ENCODE data around the gene MN1. TPM values are rescaled to one million over a fixed set of nuclear protein-coding genes. Genes with fewer than 3 reads are reported as not detected.

The MN1 gene
- total and polyA plus RNA-seq, 2 of the 4 experiments (the other 2 are of a cell fraction): 0.36 to 1.3 TPM

DNA sequence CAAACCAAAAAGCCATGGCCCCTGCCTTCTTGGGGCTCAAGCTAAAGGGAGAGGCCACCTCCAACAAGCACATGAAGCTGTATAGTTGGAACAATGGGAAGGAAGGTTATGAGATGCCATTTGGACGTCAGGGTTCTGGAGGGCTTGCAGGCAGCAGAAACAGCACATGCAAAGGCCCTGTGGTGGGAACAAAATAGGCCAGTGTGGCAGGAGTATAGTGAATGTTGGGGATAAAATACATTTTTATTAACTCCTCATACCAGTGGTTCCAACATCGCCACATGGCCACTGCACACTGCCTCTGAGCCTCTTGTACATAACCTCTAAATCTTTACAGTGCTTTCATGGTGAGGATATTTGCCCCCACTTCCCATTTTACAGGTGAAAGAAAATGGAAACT, 32.2 kb upstream of the MN1 start:
- Histone ChIP-seq H2AK9ac (replicated peaks; ENCODE audit: low read depth, low read length, poor library complexity) (no peak overlapping the region), H3K9me1 (ENCODE audit: insufficient read depth, low read length) (peaks cover 7% of the 10 kb centered on the region)
- CTCF ChIA-PET: no interaction called here

More for the DNA sequence above, 32.2 kb upstream of the MN1 start:
- H4K91ac ChIP-seq (ENCODE audit: insufficient read depth, low read depth, low read length): no peak overlapping the region
- WGBS, 2 experiments (ENCODE audit: extremely low coverage in 2 of 2, insufficient read length in 1 of 2): no CpG with 5 or more reads among the region's 2 CpGs
- no peak overlapping the region for H2AK5ac ChIP-seq (ENCODE audit: low read depth, low read length)
- H3K79me1 ChIP-seq (ENCODE audit: low read depth in 1 of 2, low read length in 2 of 2): no peaks in the 10 kb centered on the region
- TF ChIP-seq NFE2L2 (IDR thresholded peaks at IDR 0.05; ENCODE audit: low read depth, low read length): no peak
- TF ChIP-seq, protein P1, sequence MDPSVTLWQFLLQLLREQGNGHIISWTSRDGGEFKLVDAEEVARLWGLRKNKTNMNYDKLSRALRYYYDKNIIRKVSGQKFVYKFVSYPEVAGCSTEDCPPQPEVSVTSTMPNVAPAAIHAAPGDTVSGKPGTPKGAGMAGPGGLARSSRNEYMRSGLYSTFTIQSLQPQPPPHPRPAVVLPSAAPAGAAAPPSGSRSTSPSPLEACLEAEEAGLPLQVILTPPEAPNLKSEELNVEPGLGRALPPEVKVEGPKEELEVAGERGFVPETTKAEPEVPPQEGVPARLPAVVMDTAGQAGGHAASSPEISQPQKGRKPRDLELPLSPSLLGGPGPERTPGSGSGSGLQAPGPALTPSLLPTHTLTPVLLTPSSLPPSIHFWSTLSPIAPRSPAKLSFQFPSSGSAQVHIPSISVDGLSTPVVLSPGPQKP (IDR thresholded peaks at IDR 0.05; ENCODE audit: borderline replicate concordance, low read depth, low read length): no peak
- no peak for TF ChIP-seq MXI1 (IDR thresholded peaks at IDR 0.05; ENCODE audit: borderline replicate concordance, low read depth, low read length)
- TF ChIP-seq RCOR1 (IDR thresholded peaks at IDR 0.05; ENCODE audit: insufficient replicate concordance, low read length): no peak
- no peak for TF ChIP-seq POLR2A (IDR thresholded peaks at IDR 0.05; ENCODE audit: low read depth, low read length)
- TF ChIP-seq SMC3 (IDR thresholded peaks at IDR 0.05; ENCODE audit: low read depth, low read length): no peak
- TF ChIP-seq, protein P2, sequence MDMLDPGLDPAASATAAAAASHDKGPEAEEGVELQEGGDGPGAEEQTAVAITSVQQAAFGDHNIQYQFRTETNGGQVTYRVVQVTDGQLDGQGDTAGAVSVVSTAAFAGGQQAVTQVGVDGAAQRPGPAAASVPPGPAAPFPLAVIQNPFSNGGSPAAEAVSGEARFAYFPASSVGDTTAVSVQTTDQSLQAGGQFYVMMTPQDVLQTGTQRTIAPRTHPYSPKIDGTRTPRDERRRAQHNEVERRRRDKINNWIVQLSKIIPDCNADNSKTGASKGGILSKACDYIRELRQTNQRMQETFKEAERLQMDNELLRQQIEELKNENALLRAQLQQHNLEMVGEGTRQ (IDR thresholded peaks at IDR 0.05; ENCODE audit: low read depth, low read length): no peak
- no peak for TF ChIP-seq CEBPB (IDR thresholded peaks at IDR 0.05; ENCODE audit: low read depth, low read length)
- TF ChIP-seq FOS (IDR thresholded peaks at IDR 0.05; ENCODE audit: low read depth, low read length): no peak
- TF ChIP-seq RAD21 (IDR thresholded peaks at IDR 0.05; ENCODE audit: low read length): no peak
- no peak for TF ChIP-seq RFX5 (IDR thresholded peaks at IDR 0.05; ENCODE audit: low read depth, low read length)
- TF ChIP-seq MAFK (IDR thresholded peaks at IDR 0.05; ENCODE audit: low read depth, low read length): no peak
- TF ChIP-seq CHD1 (IDR thresholded peaks at IDR 0.05; ENCODE audit: low read depth, low read length): no peak
- TF ChIP-seq, protein P3, sequence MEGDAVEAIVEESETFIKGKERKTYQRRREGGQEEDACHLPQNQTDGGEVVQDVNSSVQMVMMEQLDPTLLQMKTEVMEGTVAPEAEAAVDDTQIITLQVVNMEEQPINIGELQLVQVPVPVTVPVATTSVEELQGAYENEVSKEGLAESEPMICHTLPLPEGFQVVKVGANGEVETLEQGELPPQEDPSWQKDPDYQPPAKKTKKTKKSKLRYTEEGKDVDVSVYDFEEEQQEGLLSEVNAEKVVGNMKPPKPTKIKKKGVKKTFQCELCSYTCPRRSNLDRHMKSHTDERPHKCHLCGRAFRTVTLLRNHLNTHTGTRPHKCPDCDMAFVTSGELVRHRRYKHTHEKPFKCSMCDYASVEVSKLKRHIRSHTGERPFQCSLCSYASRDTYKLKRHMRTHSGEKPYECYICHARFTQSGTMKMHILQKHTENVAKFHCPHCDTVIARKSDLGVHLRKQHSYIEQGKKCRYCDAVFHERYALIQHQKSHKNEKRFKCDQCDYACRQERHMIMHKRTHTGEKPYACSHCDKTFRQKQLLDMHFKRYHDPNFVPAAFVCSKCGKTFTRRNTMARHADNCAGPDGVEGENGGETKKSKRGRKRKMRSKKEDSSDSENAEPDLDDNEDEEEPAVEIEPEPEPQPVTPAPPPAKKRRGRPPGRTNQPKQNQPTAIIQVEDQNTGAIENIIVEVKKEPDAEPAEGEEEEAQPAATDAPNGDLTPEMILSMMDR (conservative IDR thresholded peaks at IDR 0.05; ENCODE audit: low read depth, low read length): no peak
- TF ChIP-seq BHLHE40 (IDR thresholded peaks at IDR 0.05; ENCODE audit: low read depth, low read length): no peak
- no peak for TF ChIP-seq MAZ (IDR thresholded peaks at IDR 0.05; ENCODE audit: borderline replicate concordance, low read depth, low read length)
- H3K9me3 ChIP-seq (ENCODE audit: control insufficient read depth, insufficient read depth, low read length): peaks cover 3% of the 10 kb centered on the region; the same call in 1 of the 2 replicates
- peaks cover 5% of the 10 kb centered on the region; the same call in 1 of the 2 replicates for H3K4me1 ChIP-seq (ENCODE audit: control insufficient read depth, insufficient read depth, low read length)
- no peaks in the 10 kb centered on the region for H3K36me3 ChIP-seq (ENCODE audit: control insufficient read depth, insufficient read depth, low read length)
- no peak overlapping the region for H2BK120ac ChIP-seq (ENCODE audit: low read depth, low read length)
- no peak overlapping the region for H3K27ac ChIP-seq (ENCODE audit: insufficient read depth, low read length)
- no peak overlapping the region for H3K18ac ChIP-seq (ENCODE audit: low read depth, low read length)
- no peaks in the 10 kb centered on the region for H4K20me1 ChIP-seq (ENCODE audit: insufficient read depth, low read length)
- ATAC-seq (ENCODE audit: low read depth) (no peak), DNase-seq (no peak)
- dilution Hi-C loops (cut with HindIII; ENCODE audit: low sequenced_read_pairs, unreplicated experiment): no loop called here
- H4K5ac ChIP-seq (ENCODE audit: low read depth, low read length): no peak overlapping the region
- no peak overlapping the region for H3K4ac ChIP-seq (ENCODE audit: low read depth, low read length)
- H2BK5ac ChIP-seq (ENCODE audit: low read depth, low read length, poor library complexity, severe bottlenecking): no peak overlapping the region
- H3K4me3 ChIP-seq (ENCODE audit: insufficient read depth, low read depth, low read length): no peak overlapping the region
- in situ Hi-C loops (cut with MboI; ENCODE audit: low sequenced_read_pairs): no loop called here
- no peak overlapping the region for H4K8ac ChIP-seq (ENCODE audit: low read depth in 2 of 2, low read length in 2 of 2)
- POLR2A ChIA-PET (ENCODE audit: unreplicated experiment): no interaction called here
- H3K14ac ChIP-seq (replicated peaks; ENCODE audit: low read depth, low read length): no peak overlapping the region
- H2BK20ac ChIP-seq (ENCODE audit: low read depth, low read length): no peak overlapping the region
- no peak overlapping the region for H3K9ac ChIP-seq (ENCODE audit: low read depth, low read length)
- no peak overlapping the region for H3K56ac ChIP-seq (ENCODE audit: extremely low read depth, insufficient read depth, low read length)
- H2BK15ac ChIP-seq (ENCODE audit: low read depth, low read length): no peak overlapping the region
- no peak overlapping the region for H2AFZ ChIP-seq (replicated peaks; ENCODE audit: low read length, poor library complexity)
- intact Hi-C loops (cut with micrococcal nuclease): no loop called here
- BruUV-seq (replicated peaks): no TSS peak
- no peak overlapping the region for H3K4me2 ChIP-seq (ENCODE audit: low read depth, low read length)
- H3K27me3 ChIP-seq (ENCODE audit: control insufficient read depth, insufficient read depth, low read length): no peaks in the 10 kb centered on the region
- no peak overlapping the region for H3K23ac ChIP-seq (ENCODE audit: low read depth, low read length)
